Gastroesophageal sphincter (tissue), 4 donors: Measurements from ENCODE around the gene PKIB. TPM values are rescaled to one million over a fixed set of nuclear protein-coding genes. Genes with fewer than 3 reads are reported as not detected.

Source experiments
- ATAC-seq: fragments of 150-250 bp; one replicate; pipeline ENCODE4 v1.9.1; 2016; ENCODE audit warnings: mild to moderate bottlenecking, moderate library complexity
- H3K27ac ChIP-seq, 4 donors: fragments of 200-600 bp; sonication (generic) in 3 of 4; 1 replicate in 3 of 4; 2 replicates in 1 of 4; pipeline ENCODE4 v1.5.1; 2016 to 2019
- H3K27me3 ChIP-seq: fragments of 200-600 bp; sonication (generic); one replicate; pipeline ENCODE4 v1.5.1; 2019
- H3K36me3 ChIP-seq, 2 donors: fragments of 200-600 bp; sonication (generic); one replicate each; pipeline ENCODE4 v1.5.1; 2019; ENCODE audit warnings: control low read depth in 1 of 2
- H3K4me1 ChIP-seq, 3 donors: fragments of 200-600 bp; sonication (generic); 1 replicate in 2 of 3; 2 replicates in 1 of 3; pipeline ENCODE4 v1.5.1; 2016 to 2019; ENCODE audit warnings: control low read depth in 2 of 3
- H3K4me3 ChIP-seq, 2 donors: fragments of 200-600 bp; sonication (generic); one replicate each; pipeline ENCODE4 v1.5.1; 2019; ENCODE audit warnings: mild to moderate bottlenecking in 1 of 2, moderate library complexity in 1 of 2
- H3K9me3 ChIP-seq, 3 donors: fragments of 200-600 bp; sonication (generic); one replicate each; pipeline ENCODE4 v1.5.1; 2017 to 2019; ENCODE audit warnings: control low read depth in 2 of 3
- EP300 ChIP-seq: sonication (generic); formaldehyde crosslinking; IDR thresholded peaks from one replicate; pipeline ENCODE4 v1.6.1; 2017; ENCODE audit warnings: antibody characterized with exemption, mild to moderate bottlenecking
- POLR2A ChIP-seq, 2 donors: fragments of 450-650 bp; IDR thresholded peaks; one replicate each; pipeline ENCODE4 v1.6.1; 2017; ENCODE audit warnings: antibody characterized with exemption in 2 of 2, mild to moderate bottlenecking in 2 of 2, moderate library complexity in 1 of 2
- POLR2AphosphoS5 ChIP-seq: sonication (generic); formaldehyde crosslinking; IDR thresholded peaks from one replicate; pipeline ENCODE4 v1.6.1; 2017; ENCODE audit warnings: antibody characterized with exemption
- WGBS, 2 donors: methylation state at CpG; one replicate each; pipeline ENCODE4 v1.1.5; 2018; ENCODE audit warnings: low coverage in 1 of 2; 5-methylcytosine and 5-hydroxymethylcytosine counted together
- total RNA-seq, 4 donors: library from RNA; depleted of rRNA; stranded (reverse); fragments of >200 nt; gene quantifications; one replicate each; pipeline ENCODE4 v1.1.0, GENCODE V29; 2016
- TF ChIP-seq, protein P1 (sequence below), 4 experiments: fragments of 200-600 bp in 2 of 4; fragments of 450-650 bp in 2 of 4; sonication (generic) in 1 of 4; IDR thresholded peaks; one replicate each; pipeline ENCODE4 v1.5.1; 2017 to 2019; ENCODE audit warnings: antibody characterized with exemption in 4 of 4, mild to moderate bottlenecking in 2 of 4, moderate library complexity in 2 of 4

The PKIB gene
- total RNA-seq, 4 donors from 2014 or later, result 0.67 to 1.1 TPM; not detected in 2

DNA sequence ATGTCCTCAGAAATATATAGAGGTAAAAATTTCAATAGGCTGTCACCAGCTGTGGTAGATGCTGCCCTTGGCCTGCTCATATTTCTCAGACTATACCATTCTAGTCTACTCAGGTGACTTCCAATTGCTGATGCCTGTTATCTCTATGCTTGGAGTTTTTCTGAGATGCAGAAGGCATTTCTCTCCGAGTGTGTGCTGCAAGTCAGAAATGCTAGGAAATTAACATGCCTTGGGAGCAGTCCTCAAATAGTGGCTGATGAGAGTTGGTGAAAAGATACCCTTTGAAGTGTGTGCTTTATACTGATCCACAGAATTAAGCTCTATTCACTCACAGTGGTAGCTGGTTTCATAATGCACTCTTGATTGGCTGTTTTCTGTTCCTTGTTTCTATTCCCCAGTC, 43.2 kb upstream of the PKIB start:
- TF ChIP-seq POLR2A (IDR thresholded peaks at IDR 0.05), result no peak
- no peak for TF ChIP-seq EP300
- TF ChIP-seq, protein P1, sequence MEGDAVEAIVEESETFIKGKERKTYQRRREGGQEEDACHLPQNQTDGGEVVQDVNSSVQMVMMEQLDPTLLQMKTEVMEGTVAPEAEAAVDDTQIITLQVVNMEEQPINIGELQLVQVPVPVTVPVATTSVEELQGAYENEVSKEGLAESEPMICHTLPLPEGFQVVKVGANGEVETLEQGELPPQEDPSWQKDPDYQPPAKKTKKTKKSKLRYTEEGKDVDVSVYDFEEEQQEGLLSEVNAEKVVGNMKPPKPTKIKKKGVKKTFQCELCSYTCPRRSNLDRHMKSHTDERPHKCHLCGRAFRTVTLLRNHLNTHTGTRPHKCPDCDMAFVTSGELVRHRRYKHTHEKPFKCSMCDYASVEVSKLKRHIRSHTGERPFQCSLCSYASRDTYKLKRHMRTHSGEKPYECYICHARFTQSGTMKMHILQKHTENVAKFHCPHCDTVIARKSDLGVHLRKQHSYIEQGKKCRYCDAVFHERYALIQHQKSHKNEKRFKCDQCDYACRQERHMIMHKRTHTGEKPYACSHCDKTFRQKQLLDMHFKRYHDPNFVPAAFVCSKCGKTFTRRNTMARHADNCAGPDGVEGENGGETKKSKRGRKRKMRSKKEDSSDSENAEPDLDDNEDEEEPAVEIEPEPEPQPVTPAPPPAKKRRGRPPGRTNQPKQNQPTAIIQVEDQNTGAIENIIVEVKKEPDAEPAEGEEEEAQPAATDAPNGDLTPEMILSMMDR (IDR thresholded peaks at IDR 0.05), result no peak
- WGBS, 2 donors, result 33 to 63% methylated on average over 1 of the region's 1 CpG

GRCh38 chr6:122568350-122568749, 41.9 kb upstream of the PKIB start:
- H3K9me3 ChIP-seq, result peaks cover 0 to 3% (median 0%) of the 10 kb centered on the region in 3 donors
- H3K27me3 ChIP-seq, result no peaks in the 10 kb centered on the region
- no peak overlapping the region for H3K27ac ChIP-seq
- TF ChIP-seq EP300 (no peak), POLR2AphosphoS5 (no peak), POLR2A (IDR thresholded peaks at IDR 0.05) (no peak)
- TF ChIP-seq, protein P1 (IDR thresholded peaks at IDR 0.05), result no peak
- no peaks in the 10 kb centered on the region for H3K36me3 ChIP-seq
- no peaks in the 10 kb centered on the region for H3K4me1 ChIP-seq
- no peak overlapping the region for H3K4me3 ChIP-seq
- ATAC-seq, result no peak

More for the DNA sequence above, 43.2 kb upstream of the PKIB start:
- no peak for ATAC-seq
- no peaks in the 10 kb centered on the region for H3K36me3 ChIP-seq
- peaks cover 0 to 16% (median 0%) of the 10 kb centered on the region in 3 donors for H3K9me3 ChIP-seq
- no peak overlapping the region for H3K27ac ChIP-seq
- H3K27me3 ChIP-seq, result no peaks in the 10 kb centered on the region
- H3K4me1 ChIP-seq, result no peaks in the 10 kb centered on the region
- no peak overlapping the region for H3K4me3 ChIP-seq

- Histone ChIP-seq H3K27ac (no peak overlapping the region), H3K4me1 (no peaks in the 10 kb centered on the region), H3K27me3 (no peaks in the 10 kb centered on the region), H3K9me3 (no peaks in the 10 kb centered on the region), H3K4me3 (no peak overlapping the region), H3K36me3 (no peaks in the 10 kb centered on the region)
- TF ChIP-seq, protein P1 (IDR thresholded peaks at IDR 0.05), result no peak
- TF ChIP-seq POLR2A (IDR thresholded peaks at IDR 0.05), result no peak
- TF ChIP-seq POLR2AphosphoS5, result no peak
- 75 to 92% methylated on average over 1 of the region's 3 CpGs for WGBS, 2 donors
- ATAC-seq, result no peak
These were observed 41.4 kb upstream of the PKIB start for GRCh38 chr6:122568797-122569221.

DNA sequence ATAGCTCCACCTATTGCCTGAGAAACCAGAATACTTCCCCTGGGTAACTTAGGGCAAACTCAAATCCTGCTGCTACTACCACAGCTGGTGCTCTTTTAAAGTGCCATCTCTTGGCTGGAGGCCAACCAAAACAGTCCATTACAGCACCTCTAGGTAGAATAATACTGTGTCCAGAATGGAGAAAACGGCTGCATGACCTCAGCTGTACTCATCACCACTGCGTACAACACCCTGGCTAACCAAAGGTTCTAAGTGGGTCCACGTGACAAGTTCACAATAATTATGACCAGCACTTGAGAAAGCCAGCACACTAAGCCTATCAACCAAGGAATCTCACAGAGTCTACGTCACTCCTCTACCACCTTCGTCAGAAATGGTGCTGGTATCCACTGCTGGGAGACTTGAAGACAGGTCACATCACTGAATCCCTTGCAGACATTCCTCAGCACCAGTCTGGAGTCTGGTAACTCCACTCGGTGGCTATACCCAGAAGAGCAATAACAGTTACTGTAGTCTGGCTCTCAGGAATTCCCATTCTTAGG, 40.9 kb upstream of the PKIB start:
- TF ChIP-seq, protein P1 (IDR thresholded peaks at IDR 0.05), result no peak
- TF ChIP-seq POLR2A (IDR thresholded peaks at IDR 0.05) (no peak), EP300 (no peak), POLR2AphosphoS5 (no peak)
- ATAC-seq, result no peak
- no peak overlapping the region for H3K27ac ChIP-seq
- WGBS, 2 donors, result 60 to 87% methylated on average over 2 to 5 of the region's 6 CpGs
- no peaks in the 10 kb centered on the region for H3K27me3 ChIP-seq
- no peaks in the 10 kb centered on the region for H3K4me1 ChIP-seq
- no peaks in the 10 kb centered on the region for H3K9me3 ChIP-seq
- no peak overlapping the region for H3K4me3 ChIP-seq
- no peaks in the 10 kb centered on the region for H3K36me3 ChIP-seq

DNA sequence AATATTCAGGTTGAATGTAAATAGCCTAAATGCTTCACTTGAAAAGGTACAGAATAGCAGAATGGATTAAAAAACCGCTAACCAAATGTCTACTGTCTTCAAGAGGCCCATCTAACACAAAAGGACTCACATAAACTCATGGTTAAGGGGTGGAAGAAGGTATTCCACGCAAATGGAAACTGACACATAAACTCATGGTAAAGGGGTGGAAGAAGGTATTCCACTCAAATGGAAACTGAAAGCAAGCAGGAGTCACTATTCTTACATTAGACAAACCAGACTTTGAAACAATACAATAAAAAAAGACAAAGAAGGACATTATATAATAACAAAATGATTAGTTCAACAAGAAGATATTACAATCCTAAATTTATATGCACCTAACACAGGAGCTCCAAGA, 38.3 kb upstream of the PKIB start:
- Histone ChIP-seq H3K27me3 (no peaks in the 10 kb centered on the region), H3K4me1 (no peaks in the 10 kb centered on the region), H3K36me3 (no peaks in the 10 kb centered on the region), H3K9me3 (no peaks in the 10 kb centered on the region), H3K4me3 (no peak overlapping the region), H3K27ac (no peak overlapping the region)
- WGBS, 2 donors, result 38 to 52% methylated on average over 1 to 2 of the region's 2 CpGs
- TF ChIP-seq POLR2AphosphoS5, result no peak
- TF ChIP-seq, protein P1 (IDR thresholded peaks at IDR 0.05), result no peak
- no peak for TF ChIP-seq EP300
- no peak for TF ChIP-seq POLR2A (IDR thresholded peaks at IDR 0.05)
- ATAC-seq, result no peak
